PC-9 (cell line): ENCODE measurements around the gene PNMA6E. TPM values are rescaled to one million over a fixed set of nuclear protein-coding genes. Genes with fewer than 3 reads are reported as not detected.
"Not testable (repeated sequence)": the region's sequence is repeated elsewhere in the genome, so short reads cannot be mapped to it uniquely, and the experiment has no call there.

Experiments
- BruUV-seq: library from RNA; stranded (reverse); fragments of 400-500 nt; replicated peaks from 2 replicates; lab custom pipeline; 2021; lab: Mats Ljungman, UMichigan
- CTCF ChIA-PET: fragments of 300-600 bp; sonication (Branson Sonifier 250); formaldehyde crosslinking; loops from one replicate; lab custom pipeline; 2022; ENCODE audit warnings: antibody characterized with exemption; lab: Charles Lee
- POLR2A ChIA-PET: fragments of 300-600 bp; sonication (Branson Sonifier 250); formaldehyde crosslinking; loops from one replicate; lab custom pipeline; 2022; ENCODE audit warnings: antibody characterized with exemption; ENCODE audit not compliant: unreplicated experiment; lab: Charles Lee
- DNase-seq, 2 experiments: peaks; one replicate each; pipeline versions ENCODE4 v3.0.0 to v3.0.0-alpha.2; 2015 to 2022; ENCODE audit warnings: mixed read lengths in 1 of 2
- H2AFZ ChIP-seq: fragments of 200-600 bp; sonication (generic); 2 replicates; pipeline ENCODE4 v1.8.1; 2017; ENCODE audit warnings: antibody characterized with exemption
- H3F3A ChIP-seq: fragments of 200-600 bp; sonication (generic); 2 replicates; pipeline ENCODE4 v1.8.1; 2017; ENCODE audit warnings: antibody characterized with exemption, mild to moderate bottlenecking, low read depth; ENCODE audit not compliant: insufficient read depth
- H3K27ac ChIP-seq: fragments of 200-600 bp; sonication (generic); 2 replicates; pipeline ENCODE4 v1.6.1; 2016; ENCODE audit warnings: mixed run types
- H3K27me3 ChIP-seq: fragments of 200-600 bp; sonication (generic); 2 replicates; pipeline ENCODE4 v1.6.1; 2016; ENCODE audit warnings: low read depth, mixed run types; ENCODE audit not compliant: insufficient read depth
- H3K36me3 ChIP-seq: fragments of 200-600 bp; sonication (generic); 2 replicates; pipeline ENCODE4 v1.6.1; 2016; ENCODE audit warnings: low read depth, mixed run types
- H3K4me1 ChIP-seq: fragments of 200-600 bp; sonication (generic); replicated peaks from 2 replicates; pipeline ENCODE4 v1.6.1; 2016; ENCODE audit warnings: mixed run types; ENCODE audit not compliant: insufficient read depth
- H3K4me2 ChIP-seq: fragments of 200-600 bp; sonication (generic); 2 replicates; pipeline ENCODE4 v1.6.1; 2017; ENCODE audit warnings: mixed run types
- H3K4me3 ChIP-seq: fragments of 200-600 bp; sonication (generic); 2 replicates; pipeline ENCODE4 v1.6.1; 2016; ENCODE audit warnings: mixed run types
- H3K79me2 ChIP-seq: fragments of 200-600 bp; sonication (generic); 2 replicates; pipeline ENCODE4 v1.6.1; 2017; ENCODE audit warnings: low read depth, mixed run types
- H3K9me2 ChIP-seq: fragments of 200-600 bp; sonication (generic); 2 replicates; pipeline ENCODE4 v1.8.1; 2017; ENCODE audit warnings: mild to moderate bottlenecking; ENCODE audit not compliant: insufficient read depth
- H3K9me3 ChIP-seq: fragments of 200-600 bp; sonication (generic); 2 replicates; pipeline ENCODE4 v1.8.1; 2016; ENCODE audit warnings: low read depth; ENCODE audit not compliant: insufficient read depth
- H4K20me1 ChIP-seq: fragments of 200-600 bp; sonication (generic); 2 replicates; pipeline ENCODE4 v1.8.1; 2017; ENCODE audit not compliant: insufficient read depth
- CTCF ChIP-seq: fragments of 200-600 bp; sonication (generic); conservative IDR thresholded peaks from 2 replicates; pipeline ENCODE4 v1.6.1; 2017; ENCODE audit warnings: mixed run types, antibody characterized with exemption, mild to moderate bottlenecking, moderate library complexity
- EZH2 ChIP-seq: fragments of 200-600 bp; sonication (generic); IDR thresholded peaks from 2 replicates; pipeline ENCODE4 v1.8.0; 2017; ENCODE audit warnings: antibody characterized with exemption, low read depth
- intact Hi-C: fragments of 100-400 bp; cut with micrococcal nuclease; formaldehyde crosslinking; loops from one replicate; pipeline ENCODE4 v1.10.0; 2022; ENCODE audit not compliant: unreplicated experiment
- total RNA-seq: library from RNA; stranded (reverse); gene quantifications from 2 replicates; pipeline ENCODE4 v1.2.3, GENCODE V29; 2021

PNMA6E gene
- total RNA-seq, 1 experiment from 2014 or later: not detected

GRCh38 chrX:153387987-153388721, 13.0 kb downstream of the PNMA6E start:
- peaks cover 5% of the 10 kb centered on the region; the same call in 1 of the 2 replicates for H3F3A ChIP-seq
- H4K20me1 ChIP-seq: no peaks in the 10 kb centered on the region
- no TSS peak for BruUV-seq
- H3K4me1 ChIP-seq: no peaks in the 10 kb centered on the region
- no peaks in the 10 kb centered on the region for H3K36me3 ChIP-seq
- H3K27me3 ChIP-seq: peaks cover 15% of the 10 kb centered on the region; the same call in 1 of the 2 replicates
- H3K4me2 ChIP-seq: no peak overlapping the region
- no peaks in the 10 kb centered on the region for H3K9me3 ChIP-seq
- TF ChIP-seq EZH2 (no peak), CTCF (no peak)
- no peaks in the 10 kb centered on the region for H3K9me2 ChIP-seq
- no peak overlapping the region for H2AFZ ChIP-seq
- H3K27ac ChIP-seq: no peak overlapping the region
- intact Hi-C loops: no loop called here
- H3K79me2 ChIP-seq: no peaks in the 10 kb centered on the region
- DNase-seq: no peak
- CTCF ChIA-PET: no interaction called here
- H3K4me3 ChIP-seq: no peak overlapping the region
- POLR2A ChIA-PET: no interaction called here

- intact Hi-C loops: no loop called here
- TF ChIP-seq CTCF (no peak), EZH2 (no peak)
- H3K4me3 ChIP-seq: no peak overlapping the region
- H4K20me1 ChIP-seq: no peaks in the 10 kb centered on the region
- no peaks in the 10 kb centered on the region for H3K9me2 ChIP-seq
- no peak overlapping the region for H3K27ac ChIP-seq
- ChIA-PET POLR2A (no interaction called here), CTCF (no interaction called here)
- H2AFZ ChIP-seq: no peak overlapping the region
- H3F3A ChIP-seq: peaks cover 12% of the 10 kb centered on the region
- DNase-seq: no peak
- no peaks in the 10 kb centered on the region for H3K9me3 ChIP-seq
- BruUV-seq: no TSS peak
- H3K4me2 ChIP-seq: no peak overlapping the region
- no peaks in the 10 kb centered on the region for H3K79me2 ChIP-seq
- no peaks in the 10 kb centered on the region for H3K4me1 ChIP-seq
- no peaks in the 10 kb centered on the region for H3K36me3 ChIP-seq
- peaks cover 13% of the 10 kb centered on the region; the same call in 1 of the 2 replicates for H3K27me3 ChIP-seq
Measured at GRCh38 chrX:153387345-153387744, 13.8 kb downstream of the PNMA6E start.

GRCh38 chrX:153386097-153386496, 15.1 kb downstream of the PNMA6E start:
- peaks cover 12% of the 10 kb centered on the region for H3F3A ChIP-seq
- no peaks in the 10 kb centered on the region for H3K79me2 ChIP-seq
- H3K36me3 ChIP-seq: no peaks in the 10 kb centered on the region
- no peak overlapping the region for H2AFZ ChIP-seq
- H3K27ac ChIP-seq: no peak overlapping the region
- no peak for DNase-seq
- BruUV-seq: no TSS peak
- H3K4me2 ChIP-seq: no peak overlapping the region
- intact Hi-C loops: no loop called here
- no peaks in the 10 kb centered on the region for H3K9me2 ChIP-seq
- ChIA-PET CTCF (no interaction called here), POLR2A (no interaction called here)
- no peaks in the 10 kb centered on the region for H4K20me1 ChIP-seq
- peaks cover 13% of the 10 kb centered on the region; the same call in 1 of the 2 replicates for H3K27me3 ChIP-seq
- H3K9me3 ChIP-seq: no peaks in the 10 kb centered on the region
- no peak overlapping the region for H3K4me3 ChIP-seq
- TF ChIP-seq CTCF (no peak), EZH2 (no peak)
- H3K4me1 ChIP-seq: no peaks in the 10 kb centered on the region

GRCh38 chrX:153384973-153385372, 16.2 kb downstream of the PNMA6E start:
- H2AFZ ChIP-seq, intact Hi-C loops, H3K79me2 ChIP-seq, H3K4me1 ChIP-seq, H3K9me3 ChIP-seq, CTCF ChIA-PET, BruUV-seq, DNase-seq, H3K36me3 ChIP-seq, H3K27ac ChIP-seq, H3K9me2 ChIP-seq, H3K4me2 ChIP-seq, H4K20me1 ChIP-seq, H3K4me3 ChIP-seq: not testable (repeated sequence)
- H3K27me3 ChIP-seq: peaks cover 22% of the 10 kb centered on the region
- H3F3A ChIP-seq: peaks cover 12% of the 10 kb centered on the region
- POLR2A ChIA-PET: interaction anchor here (0.7 kb wide), 1 partner anchor 32 kb away, joined by 4 read pairs; no protein-coding TSS in a partner anchor
